ENCODE measurements around the gene TSHZ1.

DNA sequence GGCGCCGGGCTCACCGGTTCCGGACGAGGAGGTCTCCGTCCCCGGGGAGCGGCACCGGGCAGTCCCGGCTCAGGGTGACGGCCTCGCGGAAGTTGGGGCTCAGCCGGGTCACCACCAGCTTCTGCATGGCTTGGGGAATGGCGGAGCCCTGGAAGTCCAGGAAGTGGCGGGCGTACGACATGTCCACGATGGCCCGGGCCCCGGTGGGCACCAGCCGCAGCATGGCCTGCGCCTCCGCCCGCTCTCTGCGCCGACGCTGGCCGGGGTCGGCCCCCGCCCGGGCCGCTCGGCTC lies 1.8 kb upstream of the TSHZ1 start:
- TF ChIP-seq, protein P1, sequence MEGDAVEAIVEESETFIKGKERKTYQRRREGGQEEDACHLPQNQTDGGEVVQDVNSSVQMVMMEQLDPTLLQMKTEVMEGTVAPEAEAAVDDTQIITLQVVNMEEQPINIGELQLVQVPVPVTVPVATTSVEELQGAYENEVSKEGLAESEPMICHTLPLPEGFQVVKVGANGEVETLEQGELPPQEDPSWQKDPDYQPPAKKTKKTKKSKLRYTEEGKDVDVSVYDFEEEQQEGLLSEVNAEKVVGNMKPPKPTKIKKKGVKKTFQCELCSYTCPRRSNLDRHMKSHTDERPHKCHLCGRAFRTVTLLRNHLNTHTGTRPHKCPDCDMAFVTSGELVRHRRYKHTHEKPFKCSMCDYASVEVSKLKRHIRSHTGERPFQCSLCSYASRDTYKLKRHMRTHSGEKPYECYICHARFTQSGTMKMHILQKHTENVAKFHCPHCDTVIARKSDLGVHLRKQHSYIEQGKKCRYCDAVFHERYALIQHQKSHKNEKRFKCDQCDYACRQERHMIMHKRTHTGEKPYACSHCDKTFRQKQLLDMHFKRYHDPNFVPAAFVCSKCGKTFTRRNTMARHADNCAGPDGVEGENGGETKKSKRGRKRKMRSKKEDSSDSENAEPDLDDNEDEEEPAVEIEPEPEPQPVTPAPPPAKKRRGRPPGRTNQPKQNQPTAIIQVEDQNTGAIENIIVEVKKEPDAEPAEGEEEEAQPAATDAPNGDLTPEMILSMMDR (IDR thresholded peaks at IDR 0.05; ENCODE audit: control extremely low read depth in 1 of 3, insufficient read depth in 1 of 3, low read depth in 1 of 3, low read length in 3 of 3), result no peak
- TF ChIP-seq YY1 (IDR thresholded peaks at IDR 0.05; ENCODE audit: low read depth, low read length), result no peak
- no peak for TF ChIP-seq TCF12 (IDR thresholded peaks at IDR 0.05; ENCODE audit: low read depth, low read length)
- TF ChIP-seq HDAC2 (IDR thresholded peaks at IDR 0.05; ENCODE audit: borderline replicate concordance in 1 of 2, low read depth in 2 of 2, low read length in 2 of 2), result no peak
- no peak for TF ChIP-seq EP300 (IDR thresholded peaks at IDR 0.05; ENCODE audit: borderline replicate concordance in 1 of 2, low read depth in 2 of 2, low read length in 2 of 2)
- TF ChIP-seq EZH2 (IDR thresholded peaks at IDR 0.05; ENCODE audit: low read depth, low read length, severe bottlenecking), result no peak
- TF ChIP-seq RAD21 (IDR thresholded peaks at IDR 0.05 in 1 of 2, conservative IDR thresholded peaks at IDR 0.05 in 1 of 2; ENCODE audit: low read depth in 2 of 2, low read length in 2 of 2), result no peak
- TF ChIP-seq POLR2A (IDR thresholded peaks at IDR 0.05; ENCODE audit: control extremely low read depth in 1 of 2, low read depth in 2 of 2, low read length in 2 of 2), result no peak; a peak in 1 of 3 replicates
- TF ChIP-seq SUZ12 (IDR thresholded peaks at IDR 0.05; ENCODE audit: low read length), result no peak
- no peak for TF ChIP-seq RXRA (IDR thresholded peaks at IDR 0.05; ENCODE audit: insufficient read depth, low read depth, low read length)
